Measurements from ENCODE around the gene NCKIPSD.

DNA sequence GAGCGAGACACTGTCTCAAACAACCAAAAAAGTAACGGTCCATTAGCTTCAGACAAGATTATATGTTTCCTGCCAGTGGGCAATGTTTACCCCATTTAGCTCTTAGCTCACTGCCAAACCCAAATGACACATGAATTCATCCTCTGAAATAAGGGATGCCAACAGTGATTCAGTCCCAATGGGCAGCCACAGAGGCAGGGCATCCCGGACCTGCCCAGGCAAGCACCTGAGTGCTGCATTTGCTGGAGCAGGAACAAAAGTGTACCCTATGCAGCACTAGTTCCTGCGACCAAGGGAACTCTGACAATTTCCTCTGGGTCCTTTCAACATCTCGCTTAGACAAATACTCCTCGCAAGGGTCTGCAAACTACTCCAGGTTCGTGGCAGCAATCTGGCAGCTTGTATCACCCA lies 23.3 kb upstream of the NCKIPSD start:
- TF ChIP-seq EZH2phosphoT487 (IDR thresholded peaks at IDR 0.05; ENCODE audit: low read depth), result no peak
- TF ChIP-seq, protein P1, sequence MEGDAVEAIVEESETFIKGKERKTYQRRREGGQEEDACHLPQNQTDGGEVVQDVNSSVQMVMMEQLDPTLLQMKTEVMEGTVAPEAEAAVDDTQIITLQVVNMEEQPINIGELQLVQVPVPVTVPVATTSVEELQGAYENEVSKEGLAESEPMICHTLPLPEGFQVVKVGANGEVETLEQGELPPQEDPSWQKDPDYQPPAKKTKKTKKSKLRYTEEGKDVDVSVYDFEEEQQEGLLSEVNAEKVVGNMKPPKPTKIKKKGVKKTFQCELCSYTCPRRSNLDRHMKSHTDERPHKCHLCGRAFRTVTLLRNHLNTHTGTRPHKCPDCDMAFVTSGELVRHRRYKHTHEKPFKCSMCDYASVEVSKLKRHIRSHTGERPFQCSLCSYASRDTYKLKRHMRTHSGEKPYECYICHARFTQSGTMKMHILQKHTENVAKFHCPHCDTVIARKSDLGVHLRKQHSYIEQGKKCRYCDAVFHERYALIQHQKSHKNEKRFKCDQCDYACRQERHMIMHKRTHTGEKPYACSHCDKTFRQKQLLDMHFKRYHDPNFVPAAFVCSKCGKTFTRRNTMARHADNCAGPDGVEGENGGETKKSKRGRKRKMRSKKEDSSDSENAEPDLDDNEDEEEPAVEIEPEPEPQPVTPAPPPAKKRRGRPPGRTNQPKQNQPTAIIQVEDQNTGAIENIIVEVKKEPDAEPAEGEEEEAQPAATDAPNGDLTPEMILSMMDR (IDR thresholded peaks at IDR 0.05; ENCODE audit: low read depth, low read length), result no peak
